Activated CD4-positive, alpha-beta T cell treated with anti-CD3 and anti-CD28 coated beads, Interleukin-2, amount 50 U/mL, for 24 hours (primary cell): ENCODE measurements around the gene MC1R.
"Not testable (repeated sequence)": the region's sequence is repeated elsewhere in the genome, so short reads cannot be mapped to it uniquely, and the experiment has no call there.

ENCODE experiments used
- DNase-seq, 2 donors: peaks; one replicate each; pipeline ENCODE4 v3.0.0-alpha.2; 2020; ENCODE audit warnings: low read depth in 1 of 2, low spot score in 1 of 2

The MC1R gene

GRCh38 chr16:89918453-89919347, at the start of gene MC1R:
MC1R (plus strand) TSS chr16:89918862; CDS start chr16:89919259, 397 bp downstream.
- no peak for DNase-seq

- no peak for DNase-seq
These were observed 48.8 kb upstream of the MC1R start for GRCh38 chr16:89869911-89870310.

GRCh38 chr16:89870440-89870839, 48.2 kb upstream of the MC1R start:
- no peak for DNase-seq

GRCh38 chr16:89871895-89872294, 46.8 kb upstream of the MC1R start:
- DNase-seq, result no peak

- DNase-seq, result peak; percentile 78 to 79
These were observed 45.3 kb upstream of the MC1R start, which contains the start of gene TCF25 for GRCh38 chr16:89873109-89873971. TCF25 (plus strand) TSS chr16:89873592; CDS start chr16:89873668, 76 bp downstream.

- peak; percentile 92 to 97 for DNase-seq
These were observed 44.5 kb upstream of the MC1R start for GRCh38 chr16:89873972-89874689.

GRCh38 chr16:89879123-89879522, 39.5 kb upstream of the MC1R start:
- DNase-seq, result not testable (repeated sequence)

GRCh38 chr16:89880477-89881367, 37.9 kb upstream of the MC1R start:
- DNase-seq, result no peak

- no peak for DNase-seq
These were observed 37.3 kb upstream of the MC1R start for GRCh38 chr16:89881368-89881730.

- DNase-seq, result no peak
These were observed 35.2 kb upstream of the MC1R start for GRCh38 chr16:89883346-89884040.

- no peak for DNase-seq
These were observed 34.6 kb upstream of the MC1R start for GRCh38 chr16:89884041-89884421.

GRCh38 chr16:89887243-89887642, 31.4 kb upstream of the MC1R start:
- no peak for DNase-seq

GRCh38 chr16:89890200-89890599, 28.5 kb upstream of the MC1R start:
- DNase-seq, result no peak

GRCh38 chr16:89890886-89891657, 27.6 kb upstream of the MC1R start:
- DNase-seq, result no peak

- DNase-seq, result no peak
These were observed 26.5 kb upstream of the MC1R start for GRCh38 chr16:89892055-89892630.

GRCh38 chr16:89892635-89893034, 26.0 kb upstream of the MC1R start:
- DNase-seq, result no peak

- DNase-seq, result no peak
These were observed 24.8 kb upstream of the MC1R start for GRCh38 chr16:89893642-89894548.
